OCI-LY7 (cell line): ENCODE measurements around the gene RAB8B. TPM values are rescaled to one million over a fixed set of nuclear protein-coding genes. Genes with fewer than 3 reads are reported as not detected.

Experiments used
- BruUV-seq: library from RNA; stranded (reverse); fragments of 400-500 nt; replicated peaks from 2 replicates; lab custom pipeline; 2021; lab: Mats Ljungman, UMichigan
- CTCF ChIA-PET: fragments of 300-600 bp; sonication (Branson Sonifier 250); formaldehyde crosslinking; loops from one replicate; lab custom pipeline; 2022; ENCODE audit warnings: antibody characterized with exemption; ENCODE audit not compliant: unreplicated experiment; lab: Charles Lee
- POLR2A ChIA-PET: fragments of 300-600 bp; sonication (Branson Sonifier 250); formaldehyde crosslinking; loops from one replicate; lab custom pipeline; 2022; ENCODE audit warnings: antibody characterized with exemption; lab: Charles Lee
- DNase-seq: peaks from one replicate; pipeline ENCODE4 v3.0.0-alpha.2; 2015; ENCODE audit warnings: low spot score
- H2AFZ ChIP-seq: fragments of 200-600 bp; sonication (generic), shearing (Covaris generic); 2 replicates; pipeline ENCODE4 v1.6.1; 2014; ENCODE audit warnings: mild to moderate bottlenecking, antibody characterized with exemption, low read length, moderate library complexity
- H3K27ac ChIP-seq: fragments of 200-600 bp; sonication (generic); 2 replicates; pipeline ENCODE4 v1.5.1; 2014; ENCODE audit warnings: mixed run types, low read depth, mild to moderate bottlenecking, moderate library complexity, low read length, inconsistent platforms; ENCODE audit not compliant: poor library complexity, severe bottlenecking
- H3K36me3 ChIP-seq: fragments of 200-600 bp; sonication (generic); 2 replicates; pipeline ENCODE4 v1.6.1; 2014; ENCODE audit warnings: mild to moderate bottlenecking, antibody characterized with exemption, low read length, moderate library complexity, mixed read lengths; ENCODE audit not compliant: insufficient read depth
- H3K4me1 ChIP-seq: fragments of 200-600 bp; sonication (generic); 2 replicates; pipeline ENCODE4 v1.5.1; 2014; ENCODE audit warnings: mild to moderate bottlenecking, low read length; ENCODE audit not compliant: insufficient read depth, poor library complexity, severe bottlenecking
- H3K4me2 ChIP-seq: fragments of 200-600 bp; sonication (generic); 2 replicates; pipeline ENCODE4 v1.6.1; 2014; ENCODE audit warnings: mild to moderate bottlenecking, low read length
- H3K4me3 ChIP-seq: fragments of 200-600 bp; sonication (generic); 2 replicates; pipeline ENCODE4 v1.5.1; 2014; ENCODE audit warnings: mild to moderate bottlenecking, low read depth, low read length; ENCODE audit not compliant: poor library complexity, severe bottlenecking
- H3K79me2 ChIP-seq: fragments of 200-600 bp; sonication (generic); 2 replicates; pipeline ENCODE4 v1.6.1; 2016; ENCODE audit warnings: low read depth, mild to moderate bottlenecking, low read length, moderate library complexity, mixed read lengths; ENCODE audit not compliant: insufficient read depth
- H3K9me2 ChIP-seq: fragments of 200-600 bp; sonication (generic); 2 replicates; pipeline ENCODE4 v1.6.1; 2016; ENCODE audit warnings: mild to moderate bottlenecking, low read length, mixed read lengths; ENCODE audit not compliant: insufficient read depth
- H3K9me3 ChIP-seq: fragments of 200-600 bp; sonication (generic); 2 replicates; pipeline ENCODE4 v1.6.1; 2014; ENCODE audit warnings: mild to moderate bottlenecking, mixed run types, low read length, mixed read lengths
- H4K20me1 ChIP-seq: fragments of 200-600 bp; sonication (generic); 2 replicates; pipeline ENCODE4 v1.6.1; 2014; ENCODE audit warnings: mild to moderate bottlenecking, antibody characterized with exemption, low read length, moderate library complexity, mixed read lengths; ENCODE audit not compliant: insufficient read depth
- EZH2phosphoT487 ChIP-seq: fragments of 200-600 bp; sonication (generic); IDR thresholded peaks from 2 replicates; pipeline ENCODE4 v1.6.1; 2018; ENCODE audit warnings: low read depth, borderline replicate concordance, mild to moderate bottlenecking, mixed run types, antibody characterized with exemption, low read length, moderate library complexity, mixed read lengths
- intact Hi-C: fragments of 100-400 bp; cut with micrococcal nuclease; formaldehyde crosslinking; loops from one replicate; pipeline ENCODE4 v1.10.0; 2022; ENCODE audit not compliant: unreplicated experiment
- total RNA-seq, 2 experiments: library from RNA; depleted of rRNA in 1 of 2; stranded (reverse); fragments of >200 nt in 1 of 2; shearing (Covaris generic) in 1 of 2; gene quantifications; 2 replicates each; pipeline ENCODE4 v1.2.3, GENCODE V29; 2014 to 2022
- TF ChIP-seq, protein P1 (sequence below): fragments of 200-600 bp; sonication (generic); conservative IDR thresholded peaks from 2 replicates; pipeline ENCODE4 v1.5.1; 2014; ENCODE audit warnings: mild to moderate bottlenecking, antibody characterized with exemption, low read length, moderate library complexity, mixed read lengths

Gene RAB8B
- total RNA-seq, 2 experiments from 2014 or later = 4.9 to 18.6 TPM

- Histone ChIP-seq H3K9me2 (no peaks in the 10 kb centered on the region), H3K36me3 (peaks cover 3% of the 10 kb centered on the region; the same call in 1 of the 2 replicates), H3K9me3 (no peaks in the 10 kb centered on the region), H3K4me2 (peak overlapping the region; percentile 89), H3K27ac (peak overlapping the region; percentile 93), H4K20me1 (no peaks in the 10 kb centered on the region), H3K79me2 (peaks cover 80% of the 10 kb centered on the region), H3K4me3 (peak overlapping the region; percentile 79), H3K4me1 (peaks cover 72% of the 10 kb centered on the region), H2AFZ (peak overlapping the region; percentile 30; the same call in 1 of the 2 replicates)
- CTCF ChIA-PET = no interaction called here
- DNase-seq = no peak
- no TSS peak for BruUV-seq
- POLR2A ChIA-PET = interaction anchor here (0.8 to 2.5 kb wide), 10 partner anchors 10 to 84 kb away, joined by 3 to 13 read pairs (median 6); partner anchors contain the start of genes APH1B and RPS27L
- intact Hi-C loops = loop anchor here (10.0 kb wide), 1 partner anchor 312 kb away; the partner anchor contains the start of gene USP3
- TF ChIP-seq, protein P1, sequence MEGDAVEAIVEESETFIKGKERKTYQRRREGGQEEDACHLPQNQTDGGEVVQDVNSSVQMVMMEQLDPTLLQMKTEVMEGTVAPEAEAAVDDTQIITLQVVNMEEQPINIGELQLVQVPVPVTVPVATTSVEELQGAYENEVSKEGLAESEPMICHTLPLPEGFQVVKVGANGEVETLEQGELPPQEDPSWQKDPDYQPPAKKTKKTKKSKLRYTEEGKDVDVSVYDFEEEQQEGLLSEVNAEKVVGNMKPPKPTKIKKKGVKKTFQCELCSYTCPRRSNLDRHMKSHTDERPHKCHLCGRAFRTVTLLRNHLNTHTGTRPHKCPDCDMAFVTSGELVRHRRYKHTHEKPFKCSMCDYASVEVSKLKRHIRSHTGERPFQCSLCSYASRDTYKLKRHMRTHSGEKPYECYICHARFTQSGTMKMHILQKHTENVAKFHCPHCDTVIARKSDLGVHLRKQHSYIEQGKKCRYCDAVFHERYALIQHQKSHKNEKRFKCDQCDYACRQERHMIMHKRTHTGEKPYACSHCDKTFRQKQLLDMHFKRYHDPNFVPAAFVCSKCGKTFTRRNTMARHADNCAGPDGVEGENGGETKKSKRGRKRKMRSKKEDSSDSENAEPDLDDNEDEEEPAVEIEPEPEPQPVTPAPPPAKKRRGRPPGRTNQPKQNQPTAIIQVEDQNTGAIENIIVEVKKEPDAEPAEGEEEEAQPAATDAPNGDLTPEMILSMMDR = no peak
- no peak for TF ChIP-seq EZH2phosphoT487
Observed at GRCh38 chr15:63192619-63193206, 3.3 kb downstream of the RAB8B start.

DNA sequence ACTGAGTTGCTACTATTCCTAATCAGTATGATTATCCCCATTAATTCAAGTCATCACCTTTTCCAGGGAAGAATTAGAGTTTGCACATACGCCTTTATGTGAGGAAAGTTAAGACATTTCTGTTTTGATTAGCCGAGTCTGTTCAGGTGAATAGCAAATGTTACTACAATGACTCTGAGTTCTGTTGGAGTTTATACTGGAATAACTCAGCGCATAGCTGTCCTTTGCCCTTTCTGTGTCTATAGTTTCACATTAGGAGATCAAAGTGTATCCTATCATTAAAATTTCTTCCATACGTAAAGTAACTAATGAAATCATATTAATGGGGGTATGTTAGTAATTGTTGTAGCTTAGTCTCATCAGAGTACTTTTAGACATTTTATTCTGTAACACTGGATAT, 4.9 kb downstream of the RAB8B start:
- CTCF ChIA-PET = no interaction called here
- no TSS peak for BruUV-seq
- no peaks in the 10 kb centered on the region for H3K9me2 ChIP-seq
- peak overlapping the region; percentile 62 for H3K4me3 ChIP-seq
- H4K20me1 ChIP-seq = no peaks in the 10 kb centered on the region
- no peaks in the 10 kb centered on the region for H3K9me3 ChIP-seq
- DNase-seq = no peak
- intact Hi-C loops = loop anchor here (10.0 kb wide), 1 partner anchor 310 kb away; the partner anchor contains the start of gene USP3
- H3K4me2 ChIP-seq = peak overlapping the region; percentile 89
- peak overlapping the region; percentile 93 for H3K27ac ChIP-seq
- TF ChIP-seq, protein P1 = no peak
- no peak for TF ChIP-seq EZH2phosphoT487
- POLR2A ChIA-PET = interaction anchor here (0.8 to 3.6 kb wide), 9 partner anchors 10 to 195 kb away, joined by 3 to 30 read pairs (median 3); no protein-coding TSS in a partner anchor
- peak overlapping the region; percentile 39; the same call in 1 of the 2 replicates for H2AFZ ChIP-seq
- H3K36me3 ChIP-seq = peaks cover 9% of the 10 kb centered on the region; the same call in 1 of the 2 replicates
- peaks cover 63% of the 10 kb centered on the region for H3K4me1 ChIP-seq
- H3K79me2 ChIP-seq = peaks cover 95% of the 10 kb centered on the region
